HEK293 (cell line): Measurements from ENCODE around the gene ZNF540.

Source experiments
- CTCF ChIA-PET: fragments of 350-600 bp; formaldehyde crosslinking; extraction: SDS; loops from one replicate; lab custom pipeline; 2021; ENCODE audit warnings: antibody characterized with exemption; lab: Yijun Ruan, JAX
- POLR2A ChIA-PET: fragments of 300-600 bp; formaldehyde crosslinking; extraction: SDS; loops from one replicate; lab custom pipeline; 2020; ENCODE audit warnings: antibody characterized with exemption, inconsistent platforms; lab: Yijun Ruan, JAX
- H3K27ac ChIP-seq: fragments of 200-500 bp; sonication (Bioruptor generic); 2 replicates; pipeline ENCODE4 v1.5.1; 2014; ENCODE audit warnings: low read depth, low read length, control low read depth, inconsistent platforms; ENCODE audit errors: extremely low read depth
- H3K36me3 ChIP-seq, 2 experiments: fragments of 200-500 bp in 1 of 2; sonication (Bioruptor generic) in 1 of 2; 1 replicate in 1 of 2; 2 replicates in 1 of 2; pipeline ENCODE4 v1.5.1; 2014 to 2017; ENCODE audit warnings: inconsistent platforms in 2 of 2, low read length in 2 of 2; ENCODE audit not compliant: control insufficient read depth in 2 of 2, insufficient read depth in 1 of 2
- H3K4me1 ChIP-seq: fragments of 200-500 bp; sonication (Bioruptor generic); 2 replicates; pipeline ENCODE4 v1.5.1; 2014; ENCODE audit warnings: mild to moderate bottlenecking, low read length, inconsistent platforms; ENCODE audit not compliant: control insufficient read depth, insufficient read depth
- H3K4me3 ChIP-seq: 2 replicates; pipeline ENCODE4 v1.5.1; 2011; ENCODE audit warnings: low read depth, mild to moderate bottlenecking, control low read depth, low read length, moderate library complexity
- H3K9me3 ChIP-seq: fragments of 200-500 bp; sonication (Bioruptor generic); 2 replicates; pipeline ENCODE4 v1.5.1; 2014; ENCODE audit warnings: low read depth, low read length, inconsistent platforms; ENCODE audit not compliant: control insufficient read depth, insufficient read depth
- GLIS2 ChIP-seq: fragments of 450-650 bp; formaldehyde crosslinking; IDR thresholded peaks from 2 replicates; pipeline ENCODE4 v1.5.1; 2016; ENCODE audit warnings: missing biosample characterization, missing genetic modification characterization
- IKZF3 ChIP-seq: fragments of 450-650 bp; IDR thresholded peaks from 2 replicates; pipeline ENCODE4 v1.5.0; 2018; ENCODE audit warnings: missing biosample characterization, mild to moderate bottlenecking, missing genetic modification characterization, moderate library complexity
- MYNN ChIP-seq: fragments of 450-650 bp; formaldehyde crosslinking; IDR thresholded peaks from 2 replicates; pipeline ENCODE4 v1.5.1; 2016; ENCODE audit warnings: missing biosample characterization, missing genetic modification characterization, borderline replicate concordance
- RBAK ChIP-seq: fragments of 450-650 bp; formaldehyde crosslinking; IDR thresholded peaks from 2 replicates; pipeline ENCODE4 v1.5.1; 2016; ENCODE audit warnings: missing biosample characterization, missing genetic modification characterization
- YY2 ChIP-seq: fragments of 450-650 bp; formaldehyde crosslinking; IDR thresholded peaks from 2 replicates; pipeline ENCODE4 v1.5.1; 2016; ENCODE audit warnings: missing biosample characterization, missing genetic modification characterization
- ZBTB48 ChIP-seq: fragments of 450-650 bp; formaldehyde crosslinking; IDR thresholded peaks from 2 replicates; pipeline ENCODE4 v1.5.1; 2016; ENCODE audit warnings: missing biosample characterization, missing genetic modification characterization
- ZFP3 ChIP-seq: fragments of 450-650 bp; formaldehyde crosslinking; IDR thresholded peaks from 2 replicates; pipeline ENCODE4 v1.5.1; 2016; ENCODE audit warnings: low read depth, missing biosample characterization, missing genetic modification characterization
- ZFP41 ChIP-seq: fragments of 450-650 bp; formaldehyde crosslinking; IDR thresholded peaks from 2 replicates; pipeline ENCODE4 v1.5.1; 2016; ENCODE audit warnings: missing biosample characterization, missing genetic modification characterization, borderline replicate concordance
- ZNF155 ChIP-seq: fragments of 450-650 bp; formaldehyde crosslinking; IDR thresholded peaks from 2 replicates; pipeline ENCODE4 v1.5.1; 2016; ENCODE audit warnings: missing biosample characterization, missing genetic modification characterization
- ZNF202 ChIP-seq: fragments of 450-650 bp; formaldehyde crosslinking; IDR thresholded peaks from 2 replicates; pipeline ENCODE4 v1.5.1; 2016; ENCODE audit warnings: missing biosample characterization, missing genetic modification characterization, borderline replicate concordance
- ZNF335 ChIP-seq: fragments of 450-650 bp; formaldehyde crosslinking; conservative IDR thresholded peaks from 2 replicates; pipeline ENCODE4 v1.5.1; 2016; ENCODE audit warnings: missing biosample characterization, missing genetic modification characterization
- ZNF404 ChIP-seq: fragments of 450-650 bp; formaldehyde crosslinking; IDR thresholded peaks from 2 replicates; pipeline ENCODE4 v1.5.1; 2017; ENCODE audit warnings: missing biosample characterization, missing genetic modification characterization
- ZNF561 ChIP-seq: fragments of 450-650 bp; IDR thresholded peaks from 2 replicates; pipeline ENCODE4 v1.5.1; 2018; ENCODE audit warnings: missing biosample characterization, missing genetic modification characterization, borderline replicate concordance
- ZNF626 ChIP-seq: fragments of 450-650 bp; sonication (Bioruptor Pico); formaldehyde crosslinking; IDR thresholded peaks from 2 replicates; pipeline ENCODE4 v1.5.1; 2018; ENCODE audit warnings: missing biosample characterization, missing genetic modification characterization, inconsistent platforms
- ZNF654 ChIP-seq: fragments of 450-650 bp; formaldehyde crosslinking; IDR thresholded peaks from 2 replicates; pipeline ENCODE4 v1.5.1; 2016; ENCODE audit warnings: low read depth, missing biosample characterization, missing genetic modification characterization
- ZNF768 ChIP-seq: fragments of 450-650 bp; formaldehyde crosslinking; IDR thresholded peaks from 2 replicates; pipeline ENCODE4 v1.5.1; 2018; ENCODE audit warnings: missing biosample characterization, mild to moderate bottlenecking, missing genetic modification characterization
- ZNF791 ChIP-seq: fragments of 450-650 bp; formaldehyde crosslinking; IDR thresholded peaks from 2 replicates; pipeline ENCODE4 v1.5.1; 2016; ENCODE audit warnings: missing biosample characterization, missing genetic modification characterization
- ZNF792 ChIP-seq: fragments of 450-650 bp; formaldehyde crosslinking; IDR thresholded peaks from 2 replicates; pipeline ENCODE4 v1.5.1; 2016; ENCODE audit warnings: missing biosample characterization, missing genetic modification characterization
- TF ChIP-seq, protein P1 (sequence below): fragments of 450-650 bp; formaldehyde crosslinking; IDR thresholded peaks from 2 replicates; pipeline ENCODE4 v1.5.1; 2016; ENCODE audit warnings: missing biosample characterization, missing genetic modification characterization
- TF ChIP-seq, protein P2 (sequence below): fragments of 450-650 bp; formaldehyde crosslinking; IDR thresholded peaks from 2 replicates; pipeline ENCODE4 v1.5.1; 2016; ENCODE audit warnings: missing biosample characterization, missing genetic modification characterization
- TF ChIP-seq, protein P3 (sequence below): fragments of 450-650 bp; formaldehyde crosslinking; IDR thresholded peaks from 2 replicates; pipeline ENCODE4 v1.5.1; 2016; ENCODE audit warnings: missing biosample characterization, missing genetic modification characterization
- TF ChIP-seq, protein P4 (sequence below): fragments of 450-650 bp; formaldehyde crosslinking; IDR thresholded peaks from 2 replicates; pipeline ENCODE4 v1.5.1; 2017; ENCODE audit warnings: missing biosample characterization, missing genetic modification characterization
- TF ChIP-seq, protein P5 (sequence below): fragments of 450-650 bp; formaldehyde crosslinking; IDR thresholded peaks from 2 replicates; pipeline ENCODE4 v1.5.1; 2016; ENCODE audit warnings: missing biosample characterization, missing genetic modification characterization
- TF ChIP-seq, protein P6 (sequence below): fragments of 450-650 bp; formaldehyde crosslinking; IDR thresholded peaks from 2 replicates; pipeline ENCODE4 v1.5.1; 2017; ENCODE audit warnings: missing biosample characterization, missing genetic modification characterization

The ZNF540 gene

DNA sequence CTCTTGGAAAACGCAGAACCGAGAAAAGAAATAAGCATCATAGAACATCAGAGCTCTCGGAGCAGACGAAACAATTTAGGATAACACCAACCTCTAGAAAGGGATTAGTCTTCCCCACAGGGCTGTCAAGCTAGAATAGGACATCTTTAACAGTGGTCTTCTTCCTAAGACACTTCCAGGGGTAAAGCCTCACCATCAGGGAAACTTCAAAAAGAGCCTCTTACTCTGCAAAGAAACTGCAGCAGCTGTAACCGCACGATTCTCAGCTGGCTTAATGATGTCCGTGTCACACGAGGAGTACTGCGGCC is 726 bp upstream of the ZNF540 start:
- H3K4me3 ChIP-seq = peak overlapping the region; percentile 71
- H3K27ac ChIP-seq = peak overlapping the region; percentile 87
- POLR2A ChIA-PET = interaction anchor here (0.6 to 2.4 kb wide), 23 partner anchors 11 to 1909 kb away, joined by 3 to 29 read pairs (median 8); partner anchors contain the start of genes SIPA1L3, ZFP30, ZNF146 and ZNF345

DNA sequence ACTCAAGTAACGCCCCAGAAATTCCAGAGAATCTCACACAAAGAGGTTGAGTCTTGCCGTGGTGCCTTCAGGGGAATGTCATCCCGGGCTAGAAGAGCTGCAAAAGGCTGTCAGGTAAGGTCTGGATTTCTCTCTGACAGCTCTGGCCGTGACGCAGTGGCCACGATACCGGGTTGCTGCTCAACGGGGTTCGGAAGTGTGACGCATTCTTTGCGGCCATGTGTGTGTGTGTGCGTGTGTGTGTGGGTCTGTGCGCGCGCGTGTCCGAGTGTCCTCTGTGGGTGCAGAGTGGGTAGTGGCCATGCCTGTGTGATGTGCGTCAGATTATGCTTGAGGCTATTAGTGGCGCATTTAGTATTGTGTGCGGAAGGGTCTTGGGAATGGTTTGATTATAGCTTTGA is 306 bp downstream of the ZNF540 start:
- peak overlapping the region; percentile 87; the same call in 1 of the 2 replicates for H3K27ac ChIP-seq
- TF ChIP-seq ZNF654 (no peak), YY2 (tag by site-specific recombination) (peak; percentile 63), ZNF404 (peak; percentile 71; the same call in 1 of the 2 replicates), GLIS2 (tag by site-specific recombination) (no peak), ZNF202 (tag by site-specific recombination) (no peak), ZNF791 (peak; percentile 67; the same call in 1 of the 2 replicates), IKZF3 (no peak), RBAK (tag by site-specific recombination) (peak; percentile 65; the same call in 1 of the 2 replicates), ZNF626 (no peak), ZFP3 (tag by site-specific recombination) (no peak), ZNF155 (tag by site-specific recombination) (peak; percentile 67; the same call in 1 of the 2 replicates), ZNF792 (peak; percentile 93; the same call in 1 of the 2 replicates), MYNN (tag by site-specific recombination) (no peak), ZFP41 (tag by site-specific recombination) (no peak), ZBTB48 (peak; percentile 99)
- TF ChIP-seq, protein P1, sequence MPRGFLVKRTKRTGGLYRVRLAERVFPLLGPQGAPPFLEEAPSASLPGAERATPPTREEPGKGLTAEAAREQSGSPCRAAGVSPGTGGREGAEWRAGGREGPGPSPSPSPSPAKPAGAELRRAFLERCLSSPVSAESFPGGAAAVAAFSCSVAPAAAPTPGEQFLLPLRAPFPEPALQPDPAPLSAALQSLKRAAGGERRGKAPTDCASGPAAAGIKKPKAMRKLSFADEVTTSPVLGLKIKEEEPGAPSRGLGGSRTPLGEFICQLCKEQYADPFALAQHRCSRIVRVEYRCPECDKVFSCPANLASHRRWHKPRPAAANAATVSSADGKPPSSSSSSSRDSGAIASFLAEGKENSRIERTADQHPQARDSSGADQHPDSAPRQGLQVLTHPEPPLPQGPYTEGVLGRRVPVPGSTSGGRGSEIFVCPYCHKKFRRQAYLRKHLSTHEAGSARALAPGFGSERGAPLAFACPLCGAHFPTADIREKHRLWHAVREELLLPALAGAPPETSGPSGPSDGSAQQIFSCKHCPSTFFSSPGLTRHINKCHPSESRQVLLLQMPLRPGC (tag by site-specific recombination) = peak; percentile 88
- TF ChIP-seq, protein P2, sequence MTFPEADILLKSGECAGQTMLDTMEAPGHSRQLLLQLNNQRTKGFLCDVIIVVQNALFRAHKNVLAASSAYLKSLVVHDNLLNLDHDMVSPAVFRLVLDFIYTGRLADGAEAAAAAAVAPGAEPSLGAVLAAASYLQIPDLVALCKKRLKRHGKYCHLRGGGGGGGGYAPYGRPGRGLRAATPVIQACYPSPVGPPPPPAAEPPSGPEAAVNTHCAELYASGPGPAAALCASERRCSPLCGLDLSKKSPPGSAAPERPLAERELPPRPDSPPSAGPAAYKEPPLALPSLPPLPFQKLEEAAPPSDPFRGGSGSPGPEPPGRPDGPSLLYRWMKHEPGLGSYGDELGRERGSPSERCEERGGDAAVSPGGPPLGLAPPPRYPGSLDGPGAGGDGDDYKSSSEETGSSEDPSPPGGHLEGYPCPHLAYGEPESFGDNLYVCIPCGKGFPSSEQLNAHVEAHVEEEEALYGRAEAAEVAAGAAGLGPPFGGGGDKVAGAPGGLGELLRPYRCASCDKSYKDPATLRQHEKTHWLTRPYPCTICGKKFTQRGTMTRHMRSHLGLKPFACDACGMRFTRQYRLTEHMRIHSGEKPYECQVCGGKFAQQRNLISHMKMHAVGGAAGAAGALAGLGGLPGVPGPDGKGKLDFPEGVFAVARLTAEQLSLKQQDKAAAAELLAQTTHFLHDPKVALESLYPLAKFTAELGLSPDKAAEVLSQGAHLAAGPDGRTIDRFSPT (tag by site-specific recombination) = peak; percentile 87
- TF ChIP-seq, protein P3, sequence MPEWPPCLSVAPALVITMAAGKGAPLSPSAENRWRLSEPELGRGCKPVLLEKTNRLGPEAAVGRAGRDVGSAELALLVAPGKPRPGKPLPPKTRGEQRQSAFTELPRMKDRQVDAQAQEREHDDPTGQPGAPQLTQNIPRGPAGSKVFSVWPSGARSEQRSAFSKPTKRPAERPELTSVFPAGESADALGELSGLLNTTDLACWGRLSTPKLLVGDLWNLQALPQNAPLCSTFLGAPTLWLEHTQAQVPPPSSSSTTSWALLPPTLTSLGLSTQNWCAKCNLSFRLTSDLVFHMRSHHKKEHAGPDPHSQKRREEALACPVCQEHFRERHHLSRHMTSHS (tag by site-specific recombination) = 0 out of 2 replicates have a peak, but pooled peaks have one; percentile 60

More for the DNA sequence above, 726 bp upstream of the ZNF540 start:
- Histone ChIP-seq H3K9me3 (peaks cover 10% of the 10 kb centered on the region), H3K4me1 (0 out of 2 replicates have a peak, but pooled peaks cover 5% of the 10 kb centered on the region), H3K36me3 (peaks cover 7 to 22% of the 10 kb centered on the region in 2 experiments)
- CTCF ChIA-PET = no interaction called here
- TF ChIP-seq IKZF3 (no peak), ZNF654 (no peak), ZNF768 (no peak), ZNF335 (tag by site-specific recombination) (peak; percentile 82; the same call in 1 of the 2 replicates), ZNF561 (tag by site-specific recombination) (no peak)
- TF ChIP-seq, protein P4, sequence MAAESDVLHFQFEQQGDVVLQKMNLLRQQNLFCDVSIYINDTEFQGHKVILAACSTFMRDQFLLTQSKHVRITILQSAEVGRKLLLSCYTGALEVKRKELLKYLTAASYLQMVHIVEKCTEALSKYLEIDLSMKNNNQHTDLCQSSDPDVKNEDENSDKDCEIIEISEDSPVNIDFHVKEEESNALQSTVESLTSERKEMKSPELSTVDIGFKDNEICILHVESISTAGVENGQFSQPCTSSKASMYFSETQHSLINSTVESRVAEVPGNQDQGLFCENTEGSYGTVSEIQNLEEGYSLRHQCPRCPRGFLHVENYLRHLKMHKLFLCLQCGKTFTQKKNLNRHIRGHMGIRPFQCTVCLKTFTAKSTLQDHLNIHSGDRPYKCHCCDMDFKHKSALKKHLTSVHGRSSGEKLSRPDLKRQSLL (tag by site-specific recombination) = no peak
- TF ChIP-seq, protein P5, sequence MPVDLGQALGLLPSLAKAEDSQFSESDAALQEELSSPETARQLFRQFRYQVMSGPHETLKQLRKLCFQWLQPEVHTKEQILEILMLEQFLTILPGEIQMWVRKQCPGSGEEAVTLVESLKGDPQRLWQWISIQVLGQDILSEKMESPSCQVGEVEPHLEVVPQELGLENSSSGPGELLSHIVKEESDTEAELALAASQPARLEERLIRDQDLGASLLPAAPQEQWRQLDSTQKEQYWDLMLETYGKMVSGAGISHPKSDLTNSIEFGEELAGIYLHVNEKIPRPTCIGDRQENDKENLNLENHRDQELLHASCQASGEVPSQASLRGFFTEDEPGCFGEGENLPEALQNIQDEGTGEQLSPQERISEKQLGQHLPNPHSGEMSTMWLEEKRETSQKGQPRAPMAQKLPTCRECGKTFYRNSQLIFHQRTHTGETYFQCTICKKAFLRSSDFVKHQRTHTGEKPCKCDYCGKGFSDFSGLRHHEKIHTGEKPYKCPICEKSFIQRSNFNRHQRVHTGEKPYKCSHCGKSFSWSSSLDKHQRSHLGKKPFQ = no peak
- TF ChIP-seq, protein P6, sequence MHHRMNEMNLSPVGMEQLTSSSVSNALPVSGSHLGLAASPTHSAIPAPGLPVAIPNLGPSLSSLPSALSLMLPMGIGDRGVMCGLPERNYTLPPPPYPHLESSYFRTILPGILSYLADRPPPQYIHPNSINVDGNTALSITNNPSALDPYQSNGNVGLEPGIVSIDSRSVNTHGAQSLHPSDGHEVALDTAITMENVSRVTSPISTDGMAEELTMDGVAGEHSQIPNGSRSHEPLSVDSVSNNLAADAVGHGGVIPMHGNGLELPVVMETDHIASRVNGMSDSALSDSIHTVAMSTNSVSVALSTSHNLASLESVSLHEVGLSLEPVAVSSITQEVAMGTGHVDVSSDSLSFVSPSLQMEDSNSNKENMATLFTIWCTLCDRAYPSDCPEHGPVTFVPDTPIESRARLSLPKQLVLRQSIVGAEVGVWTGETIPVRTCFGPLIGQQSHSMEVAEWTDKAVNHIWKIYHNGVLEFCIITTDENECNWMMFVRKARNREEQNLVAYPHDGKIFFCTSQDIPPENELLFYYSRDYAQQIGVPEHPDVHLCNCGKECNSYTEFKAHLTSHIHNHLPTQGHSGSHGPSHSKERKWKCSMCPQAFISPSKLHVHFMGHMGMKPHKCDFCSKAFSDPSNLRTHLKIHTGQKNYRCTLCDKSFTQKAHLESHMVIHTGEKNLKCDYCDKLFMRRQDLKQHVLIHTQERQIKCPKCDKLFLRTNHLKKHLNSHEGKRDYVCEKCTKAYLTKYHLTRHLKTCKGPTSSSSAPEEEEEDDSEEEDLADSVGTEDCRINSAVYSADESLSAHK (tag by site-specific recombination) = no peak

More for the DNA sequence above, 306 bp downstream of the ZNF540 start:
- POLR2A ChIA-PET = interaction anchor here (0.5 to 2.4 kb wide), 31 partner anchors 11 to 1381 kb away, joined by 3 to 29 read pairs (median 6); partner anchors contain the start of genes FAM98C, PSMD8, SIPA1L3 and WDR87
- Histone ChIP-seq H3K36me3 (peaks cover 14 to 28% of the 10 kb centered on the region in 2 experiments), H3K4me1 (0 out of 2 replicates have a peak, but pooled peaks cover 5% of the 10 kb centered on the region), H3K9me3 (peaks cover 10% of the 10 kb centered on the region), H3K4me3 (peak overlapping the region; percentile 71)
- CTCF ChIA-PET = interaction anchor here (0.7 to 0.8 kb wide), 2 partner anchors 125 to 1216 kb away, joined by 5 read pairs; partner anchors contain the start of genes ZFP14 and ZNF607
